Kidney (tissue), 2 donors: ENCODE measurements around the gene PDPR. TPM values are rescaled to one million over a fixed set of nuclear protein-coding genes. Genes with fewer than 3 reads are reported as not detected.

Experiments
- polyA plus RNA-seq: library from polyadenylated mRNA; stranded (reverse); fragments of 350-450 nt; fragmentation: Illumina TruSeq; extraction: RNeasy Lipid Tissue Mini Kit (QIAGEN cat#74804); gene quantifications from one replicate; pipeline ENCODE4 v1.2.3, GENCODE V29; 2014; ENCODE audit warnings: low read depth, low replicate concordance; ENCODE audit not compliant: insufficient read depth
- total RNA-seq: library from RNA; stranded (reverse); fragmentation: NEBNext Ultra II Directional; extraction: Animal tissue kit (Norgen Biotek cat#: 25700); gene quantifications from one replicate; pipeline ENCODE4 v1.2.1, GENCODE V29; 2021
- donor health status: DM: yes; HTN: yes; CAD: no.

PDPR gene
- total and polyA plus RNA-seq, 2 donors from 2014 or later = 7.0 to 46.9 TPM

Other genes with a start within 250 kb of the PDPR start
- gene CLEC18A, start 163.0 kb upstream of the PDPR start, total RNA-seq = 0.85 TPM
- gene CLEC18A, start 163.0 kb upstream of the PDPR start, polyA plus RNA-seq = 87.7 TPM
- 0.57 TPM for gene CLEC18C, start 59.5 kb downstream of the PDPR start, total RNA-seq
- 67.9 TPM for gene CLEC18C, start 59.5 kb downstream of the PDPR start, polyA plus RNA-seq
- gene EXOSC6, start 137.6 kb downstream of the PDPR start, total RNA-seq = 22.6 TPM
- 13.1 TPM for gene EXOSC6, start 137.6 kb downstream of the PDPR start, polyA plus RNA-seq
- 111 TPM for gene AARS1, start 175.2 kb downstream of the PDPR start, total RNA-seq
- 58.2 TPM for gene AARS1, start 175.2 kb downstream of the PDPR start, polyA plus RNA-seq
- gene DDX19B, start 184.9 kb downstream of the PDPR start, total RNA-seq = 33.4 TPM
- 25.6 TPM for gene DDX19B, start 184.9 kb downstream of the PDPR start, polyA plus RNA-seq
- gene DDX19A, start 232.6 kb downstream of the PDPR start, total RNA-seq = 34.8 TPM
- 19.8 TPM for gene DDX19A, start 232.6 kb downstream of the PDPR start, polyA plus RNA-seq